ENCODE data around the gene PALMD.

PALMD gene

DNA sequence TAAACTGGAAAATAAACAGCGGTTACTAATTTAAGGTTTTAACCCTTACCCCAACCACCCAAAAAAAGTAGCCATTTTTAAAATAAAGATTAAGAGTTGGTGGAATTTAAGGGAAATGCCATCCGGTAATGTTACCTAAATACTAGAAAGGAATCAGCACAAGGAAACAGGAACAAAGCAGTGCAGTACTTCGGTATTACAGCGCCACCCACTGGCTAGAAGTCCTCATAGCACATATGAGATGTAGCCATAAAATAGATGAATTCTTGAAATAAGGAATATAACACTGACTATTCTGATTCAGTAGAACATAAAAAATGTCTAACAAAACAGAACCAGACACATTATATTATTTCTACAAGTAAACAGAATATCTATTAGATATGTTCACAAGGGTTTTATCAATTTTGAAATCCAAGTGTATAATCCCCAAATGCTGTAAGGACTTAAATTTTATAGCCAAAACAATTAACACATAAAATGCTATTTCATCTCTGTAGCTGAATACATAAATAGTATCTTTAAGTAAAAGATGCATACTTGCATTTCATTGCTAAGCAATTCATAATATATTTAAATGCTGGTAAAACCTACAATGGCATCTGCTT lies 61.7 kb downstream of the PALMD start:
- H3K9ac ChIP-seq (ENCODE audit: insufficient read length, low read depth), result no peak overlapping the region
- H3K4me1 ChIP-seq (ENCODE audit: insufficient read depth, insufficient read length), result no peaks in the 10 kb centered on the region
- H3K27me3 ChIP-seq (ENCODE audit: insufficient read depth, insufficient read length), result no peaks in the 10 kb centered on the region
- H3K4me3 ChIP-seq (ENCODE audit: insufficient read length, low read depth), result no peak overlapping the region
- TF ChIP-seq SUZ12 (IDR thresholded peaks at IDR 0.05; ENCODE audit: extremely low read depth, insufficient read depth, insufficient read length) (no peak), YY1 (IDR thresholded peaks at IDR 0.05; ENCODE audit: insufficient read depth, insufficient read length) (no peak), ZNF274 (IDR thresholded peaks at IDR 0.05; ENCODE audit: low read depth, low read length) (no peak)
- H3K36me3 ChIP-seq (ENCODE audit: insufficient read depth, insufficient read length, low read length), result peaks cover 3% of the 10 kb centered on the region
- no peaks in the 10 kb centered on the region for H3K9me3 ChIP-seq (ENCODE audit: insufficient read depth, low read length)
- DNase-seq (ENCODE audit: low read depth, low spot score), result peak; percentile 38

DNA sequence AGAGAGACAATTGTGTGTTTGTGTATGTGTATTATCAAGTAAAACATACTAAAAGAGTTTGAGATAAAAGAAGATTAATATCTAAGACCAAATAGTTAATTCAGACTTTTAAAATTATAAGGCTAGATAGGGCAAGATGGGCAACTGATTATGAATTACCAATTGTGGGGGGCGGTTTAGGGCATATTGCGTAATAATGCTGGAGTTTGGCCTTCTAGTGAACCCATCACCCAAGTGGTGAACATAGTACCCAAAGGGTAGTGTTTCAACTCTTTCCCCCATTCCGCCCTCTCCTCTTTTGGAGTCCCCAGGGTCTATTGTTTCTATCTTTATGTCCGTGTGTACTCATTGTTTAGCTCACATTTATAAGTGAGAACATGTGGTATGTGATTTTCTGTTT lies 65.1 kb downstream of the PALMD start:
- Histone ChIP-seq H3K9ac (ENCODE audit: insufficient read length, low read depth) (no peak overlapping the region), H3K36me3 (ENCODE audit: insufficient read depth, insufficient read length, low read length) (peaks cover 3% of the 10 kb centered on the region), H3K4me3 (ENCODE audit: insufficient read length, low read depth) (no peak overlapping the region), H3K27me3 (ENCODE audit: insufficient read depth, insufficient read length) (no peaks in the 10 kb centered on the region), H3K4me1 (ENCODE audit: insufficient read depth, insufficient read length) (no peaks in the 10 kb centered on the region), H3K9me3 (ENCODE audit: insufficient read depth, low read length) (no peaks in the 10 kb centered on the region)
- no peak for DNase-seq (ENCODE audit: low read depth, low spot score)
- TF ChIP-seq YY1 (IDR thresholded peaks at IDR 0.05; ENCODE audit: insufficient read depth, insufficient read length), result no peak
- no peak for TF ChIP-seq SUZ12 (IDR thresholded peaks at IDR 0.05; ENCODE audit: extremely low read depth, insufficient read depth, insufficient read length)
- TF ChIP-seq ZNF274 (IDR thresholded peaks at IDR 0.05; ENCODE audit: low read depth, low read length), result no peak

DNA sequence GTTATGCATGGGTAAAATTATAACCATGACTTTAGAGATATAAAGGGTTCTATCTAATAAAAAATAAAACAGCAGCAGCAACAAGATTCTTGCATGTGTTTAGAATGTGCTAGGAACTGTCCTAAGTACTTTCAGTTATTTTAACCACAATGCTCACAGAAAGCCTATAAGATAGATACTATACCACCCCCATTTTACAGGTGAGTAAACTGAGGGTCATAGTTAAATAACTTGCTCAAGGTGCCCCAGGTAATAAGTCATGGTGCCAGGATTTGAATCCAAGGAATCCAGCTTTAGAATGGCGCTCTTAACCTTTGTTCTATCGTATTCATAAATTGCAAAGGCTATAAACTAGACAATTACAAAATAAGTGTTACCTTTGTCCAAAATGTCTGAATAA lies 67.1 kb downstream of the PALMD start:
- no peaks in the 10 kb centered on the region for H3K27me3 ChIP-seq (ENCODE audit: insufficient read depth, insufficient read length)
- no peaks in the 10 kb centered on the region for H3K4me1 ChIP-seq (ENCODE audit: insufficient read depth, insufficient read length)
- no peak overlapping the region for H3K9ac ChIP-seq (ENCODE audit: insufficient read length, low read depth)
- peaks cover 3% of the 10 kb centered on the region for H3K36me3 ChIP-seq (ENCODE audit: insufficient read depth, insufficient read length, low read length)
- no peaks in the 10 kb centered on the region for H3K9me3 ChIP-seq (ENCODE audit: insufficient read depth, low read length)
- H3K4me3 ChIP-seq (ENCODE audit: insufficient read length, low read depth), result no peak overlapping the region
- no peak for DNase-seq (ENCODE audit: low read depth, low spot score)
- TF ChIP-seq ZNF274 (IDR thresholded peaks at IDR 0.05; ENCODE audit: low read depth, low read length) (no peak), YY1 (IDR thresholded peaks at IDR 0.05; ENCODE audit: insufficient read depth, insufficient read length) (no peak), SUZ12 (IDR thresholded peaks at IDR 0.05; ENCODE audit: extremely low read depth, insufficient read depth, insufficient read length) (no peak)

DNA sequence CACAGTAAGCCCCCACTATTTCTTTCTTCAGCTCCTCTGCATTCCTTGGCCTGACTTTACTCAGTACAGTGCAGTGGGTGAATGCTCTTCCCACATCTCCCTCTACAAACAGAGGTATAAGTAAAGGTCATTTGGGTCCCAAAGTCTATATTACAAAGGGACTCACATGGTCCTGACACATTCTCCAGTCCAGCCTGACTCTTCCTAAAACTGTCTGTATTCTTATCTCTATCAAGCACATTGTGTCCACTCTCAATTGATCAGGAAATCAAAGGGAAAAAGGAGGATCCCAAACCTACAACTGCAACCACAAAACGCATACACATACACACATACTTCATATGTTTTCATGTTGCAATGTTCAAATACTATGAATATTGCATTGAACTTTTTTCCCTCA lies 71.1 kb downstream of the PALMD start:
- no peaks in the 10 kb centered on the region for H3K27me3 ChIP-seq (ENCODE audit: insufficient read depth, insufficient read length)
- H3K36me3 ChIP-seq (ENCODE audit: insufficient read depth, insufficient read length, low read length), result no peaks in the 10 kb centered on the region
- TF ChIP-seq ZNF274 (IDR thresholded peaks at IDR 0.05; ENCODE audit: low read depth, low read length) (no peak), YY1 (IDR thresholded peaks at IDR 0.05; ENCODE audit: insufficient read depth, insufficient read length) (no peak), SUZ12 (IDR thresholded peaks at IDR 0.05; ENCODE audit: extremely low read depth, insufficient read depth, insufficient read length) (no peak)
- no peaks in the 10 kb centered on the region for H3K9me3 ChIP-seq (ENCODE audit: insufficient read depth, low read length)
- H3K4me3 ChIP-seq (ENCODE audit: insufficient read length, low read depth), result no peak overlapping the region
- H3K9ac ChIP-seq (ENCODE audit: insufficient read length, low read depth), result no peak overlapping the region
- no peak for DNase-seq (ENCODE audit: low read depth, low spot score)
- H3K4me1 ChIP-seq (ENCODE audit: insufficient read depth, insufficient read length), result no peaks in the 10 kb centered on the region

DNA sequence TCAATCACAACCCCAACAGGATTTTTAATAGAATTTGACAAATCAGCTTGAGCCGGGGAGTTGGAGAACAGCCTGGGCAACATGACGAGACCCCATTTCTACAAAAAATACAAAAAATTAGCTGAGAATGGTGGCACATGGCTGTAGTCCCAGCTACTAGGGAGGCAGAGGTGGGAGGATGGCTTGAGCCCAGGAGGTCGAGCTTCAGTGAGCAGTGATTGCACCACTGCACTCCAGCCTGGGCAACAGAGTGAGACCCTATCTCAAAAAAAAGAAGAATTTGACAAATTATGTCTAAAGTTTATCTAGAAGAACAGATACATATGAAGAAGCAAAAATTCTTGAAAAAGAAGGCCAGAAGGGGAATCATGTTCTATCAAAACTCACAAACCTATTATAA lies 77.3 kb downstream of the PALMD start:
- no peaks in the 10 kb centered on the region for H3K27me3 ChIP-seq (ENCODE audit: insufficient read depth, insufficient read length)
- H3K4me3 ChIP-seq (ENCODE audit: insufficient read length, low read depth), result no peak overlapping the region
- TF ChIP-seq ZNF274 (IDR thresholded peaks at IDR 0.05; ENCODE audit: low read depth, low read length) (no peak), YY1 (IDR thresholded peaks at IDR 0.05; ENCODE audit: insufficient read depth, insufficient read length) (no peak), SUZ12 (IDR thresholded peaks at IDR 0.05; ENCODE audit: extremely low read depth, insufficient read depth, insufficient read length) (no peak)
- H3K9me3 ChIP-seq (ENCODE audit: insufficient read depth, low read length), result no peaks in the 10 kb centered on the region
- no peak overlapping the region for H3K9ac ChIP-seq (ENCODE audit: insufficient read length, low read depth)
- no peaks in the 10 kb centered on the region for H3K4me1 ChIP-seq (ENCODE audit: insufficient read depth, insufficient read length)
- DNase-seq (ENCODE audit: low read depth, low spot score), result no peak
- no peaks in the 10 kb centered on the region for H3K36me3 ChIP-seq (ENCODE audit: insufficient read depth, insufficient read length, low read length)

DNA sequence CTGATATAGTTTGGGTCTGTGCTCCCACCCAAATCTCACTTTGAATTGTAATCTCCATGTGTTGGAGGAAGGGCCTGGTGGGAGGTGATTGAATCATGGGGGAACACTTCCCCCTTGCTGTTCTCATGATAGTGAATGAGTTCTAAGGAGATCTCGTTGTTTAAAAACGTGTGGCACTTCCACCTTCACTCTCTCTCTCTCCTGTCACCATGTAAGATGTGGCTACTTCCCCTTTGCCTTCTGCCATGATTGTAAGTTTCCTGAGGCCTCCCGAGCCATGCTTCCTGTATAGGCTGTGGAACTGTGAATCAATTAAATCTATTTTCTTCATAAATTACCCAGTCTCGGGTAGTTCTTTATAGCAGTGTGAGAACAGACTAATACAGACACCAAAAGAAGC lies 80.1 kb downstream of the PALMD start:
- H3K9me3 ChIP-seq (ENCODE audit: insufficient read depth, low read length), result no peaks in the 10 kb centered on the region
- no peak for DNase-seq (ENCODE audit: low read depth, low spot score)
- TF ChIP-seq YY1 (IDR thresholded peaks at IDR 0.05; ENCODE audit: insufficient read depth, insufficient read length), result no peak
- TF ChIP-seq SUZ12 (IDR thresholded peaks at IDR 0.05; ENCODE audit: extremely low read depth, insufficient read depth, insufficient read length), result no peak
- TF ChIP-seq ZNF274 (IDR thresholded peaks at IDR 0.05; ENCODE audit: low read depth, low read length), result no peak
- H3K36me3 ChIP-seq (ENCODE audit: insufficient read depth, insufficient read length, low read length), result no peaks in the 10 kb centered on the region
- no peak overlapping the region for H3K4me3 ChIP-seq (ENCODE audit: insufficient read length, low read depth)
- no peak overlapping the region for H3K9ac ChIP-seq (ENCODE audit: insufficient read length, low read depth)
- H3K27me3 ChIP-seq (ENCODE audit: insufficient read depth, insufficient read length), result no peaks in the 10 kb centered on the region
- no peaks in the 10 kb centered on the region for H3K4me1 ChIP-seq (ENCODE audit: insufficient read depth, insufficient read length)

DNA sequence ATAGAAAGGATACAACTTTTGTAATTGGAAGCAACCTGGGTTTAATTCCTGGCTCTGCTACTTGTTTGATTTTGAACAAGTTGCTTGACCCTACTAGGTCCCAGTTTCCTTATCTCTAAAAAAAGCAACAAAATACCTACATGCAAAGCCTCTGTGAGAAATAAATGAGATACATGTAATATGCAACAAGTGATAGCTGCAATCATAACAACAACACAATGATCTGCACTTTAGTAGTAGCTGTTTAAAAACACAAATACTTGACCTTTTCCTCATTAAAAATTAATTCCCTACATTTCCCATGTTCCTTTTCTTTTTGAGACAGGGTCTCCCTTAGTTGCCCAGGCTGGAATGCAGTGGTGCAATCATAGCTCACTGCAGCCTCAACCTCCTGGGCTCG lies 80.5 kb downstream of the PALMD start:
- H3K9ac ChIP-seq (ENCODE audit: insufficient read length, low read depth), result no peak overlapping the region
- H3K36me3 ChIP-seq (ENCODE audit: insufficient read depth, insufficient read length, low read length), result no peaks in the 10 kb centered on the region
- no peak overlapping the region for H3K4me3 ChIP-seq (ENCODE audit: insufficient read length, low read depth)
- TF ChIP-seq ZNF274 (IDR thresholded peaks at IDR 0.05; ENCODE audit: low read depth, low read length) (no peak), YY1 (IDR thresholded peaks at IDR 0.05; ENCODE audit: insufficient read depth, insufficient read length) (no peak), SUZ12 (IDR thresholded peaks at IDR 0.05; ENCODE audit: extremely low read depth, insufficient read depth, insufficient read length) (no peak)
- no peaks in the 10 kb centered on the region for H3K4me1 ChIP-seq (ENCODE audit: insufficient read depth, insufficient read length)
- DNase-seq (ENCODE audit: low read depth, low spot score), result no peak
- H3K27me3 ChIP-seq (ENCODE audit: insufficient read depth, insufficient read length), result no peaks in the 10 kb centered on the region
- no peaks in the 10 kb centered on the region for H3K9me3 ChIP-seq (ENCODE audit: insufficient read depth, low read length)

Data from NT2/D1 (cell line).